ENCODE results near the gene AADACL4.

The AADACL4 gene

DNA sequence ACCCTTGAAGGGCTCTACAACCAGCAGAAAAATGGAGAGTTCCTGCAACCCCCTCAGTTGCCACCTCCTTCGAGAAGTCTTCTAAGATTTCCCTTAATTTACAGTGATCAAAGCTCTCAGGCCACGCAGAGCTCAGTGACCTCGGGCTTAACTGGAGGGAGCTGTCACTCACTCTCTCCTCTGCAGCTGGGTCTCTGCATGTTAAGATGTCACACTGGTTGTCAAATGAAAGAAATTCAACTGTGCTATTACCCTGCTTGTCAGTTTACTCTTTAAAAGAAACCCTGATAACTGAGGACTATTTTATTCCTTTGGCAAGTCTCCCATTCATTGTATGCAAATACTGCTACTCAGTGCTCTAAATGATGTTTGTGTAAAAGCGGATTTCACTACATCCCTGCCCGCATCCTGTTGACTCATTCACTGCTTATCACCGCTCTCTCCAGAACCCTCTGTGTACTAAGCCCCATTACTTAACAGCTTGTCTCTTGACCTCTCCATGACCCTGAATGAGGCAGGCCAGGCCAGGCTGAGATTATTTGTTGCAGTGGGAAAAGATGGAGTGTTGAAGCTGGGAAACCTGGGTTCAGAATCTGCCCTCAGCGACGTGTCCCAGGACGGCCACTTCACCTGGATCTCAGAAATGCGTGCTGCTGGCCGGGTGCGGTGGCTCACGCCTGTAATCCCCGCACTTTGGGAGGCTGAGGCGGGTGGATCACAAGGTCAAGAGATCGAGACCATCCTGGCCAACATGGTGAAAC, 39.6 kb upstream of the AADACL4 start (continued):
- TF ChIP-seq ZNF433 (tag by site-specific recombination; IDR thresholded peaks at IDR 0.05; ENCODE audit: low read depth) = no peak
- TF ChIP-seq ZNF555 (tag by site-specific recombination; conservative IDR thresholded peaks at IDR 0.05) = no peak
- no peak for TF ChIP-seq ZNF202 (tag by site-specific recombination; IDR thresholded peaks at IDR 0.05; ENCODE audit: borderline replicate concordance)
- no peak for TF ChIP-seq IKZF3 (tag by site-specific recombination; IDR thresholded peaks at IDR 0.05)
- TF ChIP-seq ZNF394 (tag by site-specific recombination; IDR thresholded peaks at IDR 0.05; ENCODE audit: borderline replicate concordance) = no peak
- no peak for TF ChIP-seq ZNF169 (tag by site-specific recombination; IDR thresholded peaks at IDR 0.05)
- TF ChIP-seq ZNF837 (tag by site-specific recombination; IDR thresholded peaks at IDR 0.05) = no peak
- TF ChIP-seq ZNF843 (tag by site-specific recombination; IDR thresholded peaks at IDR 0.05) = 0 out of 2 replicates have a peak, but pooled peaks have one; percentile 34
- no peak for TF ChIP-seq SP3 (tag by site-specific recombination; IDR thresholded peaks at IDR 0.05)
- TF ChIP-seq, protein P1, sequence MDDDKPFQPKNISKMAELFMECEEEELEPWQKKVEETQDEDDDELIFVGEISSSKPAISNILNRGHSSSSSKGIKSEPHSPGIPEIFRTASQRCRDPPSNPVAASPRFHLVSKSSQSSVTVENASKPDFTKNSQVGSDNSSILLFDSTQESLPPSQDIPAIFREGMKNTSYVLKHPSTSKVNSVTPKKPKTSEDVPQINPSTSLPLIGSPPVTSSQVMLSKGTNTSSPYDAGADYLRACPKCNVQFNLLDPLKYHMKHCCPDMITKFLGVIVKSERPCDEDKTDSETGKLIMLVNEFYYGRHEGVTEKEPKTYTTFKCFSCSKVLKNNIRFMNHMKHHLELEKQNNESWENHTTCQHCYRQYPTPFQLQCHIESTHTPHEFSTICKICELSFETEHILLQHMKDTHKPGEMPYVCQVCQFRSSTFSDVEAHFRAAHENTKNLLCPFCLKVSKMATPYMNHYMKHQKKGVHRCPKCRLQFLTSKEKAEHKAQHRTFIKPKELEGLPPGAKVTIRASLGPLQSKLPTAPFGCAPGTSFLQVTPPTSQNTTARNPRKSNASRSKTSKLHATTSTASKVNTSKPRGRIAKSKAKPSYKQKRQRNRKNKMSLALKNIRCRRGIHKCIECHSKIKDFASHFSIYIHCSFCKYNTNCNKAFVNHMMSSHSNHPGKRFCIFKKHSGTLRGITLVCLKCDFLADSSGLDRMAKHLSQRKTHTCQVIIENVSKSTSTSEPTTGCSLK (tag by site-specific recombination; IDR thresholded peaks at IDR 0.05) = no peak
- TF ChIP-seq SP7 (tag by site-specific recombination; IDR thresholded peaks at IDR 0.05) = peak; percentile 95
- TF ChIP-seq, protein P2, sequence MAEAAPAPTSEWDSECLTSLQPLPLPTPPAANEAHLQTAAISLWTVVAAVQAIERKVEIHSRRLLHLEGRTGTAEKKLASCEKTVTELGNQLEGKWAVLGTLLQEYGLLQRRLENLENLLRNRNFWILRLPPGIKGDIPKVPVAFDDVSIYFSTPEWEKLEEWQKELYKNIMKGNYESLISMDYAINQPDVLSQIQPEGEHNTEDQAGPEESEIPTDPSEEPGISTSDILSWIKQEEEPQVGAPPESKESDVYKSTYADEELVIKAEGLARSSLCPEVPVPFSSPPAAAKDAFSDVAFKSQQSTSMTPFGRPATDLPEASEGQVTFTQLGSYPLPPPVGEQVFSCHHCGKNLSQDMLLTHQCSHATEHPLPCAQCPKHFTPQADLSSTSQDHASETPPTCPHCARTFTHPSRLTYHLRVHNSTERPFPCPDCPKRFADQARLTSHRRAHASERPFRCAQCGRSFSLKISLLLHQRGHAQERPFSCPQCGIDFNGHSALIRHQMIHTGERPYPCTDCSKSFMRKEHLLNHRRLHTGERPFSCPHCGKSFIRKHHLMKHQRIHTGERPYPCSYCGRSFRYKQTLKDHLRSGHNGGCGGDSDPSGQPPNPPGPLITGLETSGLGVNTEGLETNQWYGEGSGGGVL (tag by site-specific recombination; IDR thresholded peaks at IDR 0.05) = peak; percentile 47; the same call in 1 of the 2 replicates
- TF ChIP-seq, protein P3, sequence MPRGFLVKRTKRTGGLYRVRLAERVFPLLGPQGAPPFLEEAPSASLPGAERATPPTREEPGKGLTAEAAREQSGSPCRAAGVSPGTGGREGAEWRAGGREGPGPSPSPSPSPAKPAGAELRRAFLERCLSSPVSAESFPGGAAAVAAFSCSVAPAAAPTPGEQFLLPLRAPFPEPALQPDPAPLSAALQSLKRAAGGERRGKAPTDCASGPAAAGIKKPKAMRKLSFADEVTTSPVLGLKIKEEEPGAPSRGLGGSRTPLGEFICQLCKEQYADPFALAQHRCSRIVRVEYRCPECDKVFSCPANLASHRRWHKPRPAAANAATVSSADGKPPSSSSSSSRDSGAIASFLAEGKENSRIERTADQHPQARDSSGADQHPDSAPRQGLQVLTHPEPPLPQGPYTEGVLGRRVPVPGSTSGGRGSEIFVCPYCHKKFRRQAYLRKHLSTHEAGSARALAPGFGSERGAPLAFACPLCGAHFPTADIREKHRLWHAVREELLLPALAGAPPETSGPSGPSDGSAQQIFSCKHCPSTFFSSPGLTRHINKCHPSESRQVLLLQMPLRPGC (tag by site-specific recombination; IDR thresholded peaks at IDR 0.05) = peak; percentile 94
- TF ChIP-seq, protein P4, sequence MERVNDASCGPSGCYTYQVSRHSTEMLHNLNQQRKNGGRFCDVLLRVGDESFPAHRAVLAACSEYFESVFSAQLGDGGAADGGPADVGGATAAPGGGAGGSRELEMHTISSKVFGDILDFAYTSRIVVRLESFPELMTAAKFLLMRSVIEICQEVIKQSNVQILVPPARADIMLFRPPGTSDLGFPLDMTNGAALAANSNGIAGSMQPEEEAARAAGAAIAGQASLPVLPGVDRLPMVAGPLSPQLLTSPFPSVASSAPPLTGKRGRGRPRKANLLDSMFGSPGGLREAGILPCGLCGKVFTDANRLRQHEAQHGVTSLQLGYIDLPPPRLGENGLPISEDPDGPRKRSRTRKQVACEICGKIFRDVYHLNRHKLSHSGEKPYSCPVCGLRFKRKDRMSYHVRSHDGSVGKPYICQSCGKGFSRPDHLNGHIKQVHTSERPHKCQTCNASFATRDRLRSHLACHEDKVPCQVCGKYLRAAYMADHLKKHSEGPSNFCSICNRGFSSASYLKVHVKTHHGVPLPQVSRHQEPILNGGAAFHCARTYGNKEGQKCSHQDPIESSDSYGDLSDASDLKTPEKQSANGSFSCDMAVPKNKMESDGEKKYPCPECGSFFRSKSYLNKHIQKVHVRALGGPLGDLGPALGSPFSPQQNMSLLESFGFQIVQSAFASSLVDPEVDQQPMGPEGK (tag by site-specific recombination; IDR thresholded peaks at IDR 0.05) = no peak
- TF ChIP-seq FEZF1 (tag by site-specific recombination; IDR thresholded peaks at IDR 0.05) = no peak
- no peak for TF ChIP-seq ZNF174 (tag by site-specific recombination; IDR thresholded peaks at IDR 0.05)
- TF ChIP-seq PRDM1 (tag by site-specific recombination; IDR thresholded peaks at IDR 0.05) = peak; percentile 85
- TF ChIP-seq ZBTB21 (tag by site-specific recombination; IDR thresholded peaks at IDR 0.05) = 0 out of 2 replicates have a peak, but pooled peaks have one; percentile 21
- TF ChIP-seq ZNF768 (tag by site-specific recombination; IDR thresholded peaks at IDR 0.05) = no peak
- no peak; the same call in 1 of the 2 replicates for TF ChIP-seq ZNF660 (tag by site-specific recombination; IDR thresholded peaks at IDR 0.05)
- no peak for TF ChIP-seq ZNF776 (tag by site-specific recombination; IDR thresholded peaks at IDR 0.05; ENCODE audit: borderline replicate concordance)
- TF ChIP-seq, protein P5, sequence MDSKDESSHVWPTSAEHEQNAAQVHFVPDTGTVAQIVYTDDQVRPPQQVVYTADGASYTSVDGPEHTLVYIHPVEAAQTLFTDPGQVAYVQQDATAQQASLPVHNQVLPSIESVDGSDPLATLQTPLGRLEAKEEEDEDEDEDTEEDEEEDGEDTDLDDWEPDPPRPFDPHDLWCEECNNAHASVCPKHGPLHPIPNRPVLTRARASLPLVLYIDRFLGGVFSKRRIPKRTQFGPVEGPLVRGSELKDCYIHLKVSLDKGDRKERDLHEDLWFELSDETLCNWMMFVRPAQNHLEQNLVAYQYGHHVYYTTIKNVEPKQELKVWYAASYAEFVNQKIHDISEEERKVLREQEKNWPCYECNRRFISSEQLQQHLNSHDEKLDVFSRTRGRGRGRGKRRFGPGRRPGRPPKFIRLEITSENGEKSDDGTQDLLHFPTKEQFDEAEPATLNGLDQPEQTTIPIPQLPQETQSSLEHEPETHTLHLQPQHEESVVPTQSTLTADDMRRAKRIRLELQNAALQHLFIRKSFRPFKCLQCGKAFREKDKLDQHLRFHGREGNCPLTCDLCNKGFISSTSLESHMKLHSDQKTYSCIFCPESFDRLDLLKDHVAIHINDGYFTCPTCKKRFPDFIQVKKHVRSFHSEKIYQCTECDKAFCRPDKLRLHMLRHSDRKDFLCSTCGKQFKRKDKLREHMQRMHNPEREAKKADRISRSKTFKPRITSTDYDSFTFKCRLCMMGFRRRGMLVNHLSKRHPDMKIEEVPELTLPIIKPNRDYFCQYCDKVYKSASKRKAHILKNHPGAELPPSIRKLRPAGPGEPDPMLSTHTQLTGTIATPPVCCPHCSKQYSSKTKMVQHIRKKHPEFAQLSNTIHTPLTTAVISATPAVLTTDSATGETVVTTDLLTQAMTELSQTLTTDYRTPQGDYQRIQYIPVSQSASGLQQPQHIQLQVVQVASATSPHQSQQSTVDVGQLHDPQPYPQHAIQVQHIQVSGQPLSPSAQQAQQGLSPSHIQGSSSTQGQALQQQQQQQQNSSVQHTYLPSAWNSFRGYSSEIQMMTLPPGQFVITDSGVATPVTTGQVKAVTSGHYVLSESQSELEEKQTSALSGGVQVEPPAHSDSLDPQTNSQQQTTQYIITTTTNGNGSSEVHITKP (tag by site-specific recombination; IDR thresholded peaks at IDR 0.05) = no peak
- TF ChIP-seq ZNF785 (tag by site-specific recombination; IDR thresholded peaks at IDR 0.05) = no peak
- no peak for TF ChIP-seq ZNF426 (tag by site-specific recombination; IDR thresholded peaks at IDR 0.05)
- TF ChIP-seq GFI1B (tag by site-specific recombination; IDR thresholded peaks at IDR 0.05) = peak; percentile 39; the same call in 1 of the 2 replicates
- TF ChIP-seq ZNF624 (tag by site-specific recombination; IDR thresholded peaks at IDR 0.05) = no peak
- TF ChIP-seq, protein P6, sequence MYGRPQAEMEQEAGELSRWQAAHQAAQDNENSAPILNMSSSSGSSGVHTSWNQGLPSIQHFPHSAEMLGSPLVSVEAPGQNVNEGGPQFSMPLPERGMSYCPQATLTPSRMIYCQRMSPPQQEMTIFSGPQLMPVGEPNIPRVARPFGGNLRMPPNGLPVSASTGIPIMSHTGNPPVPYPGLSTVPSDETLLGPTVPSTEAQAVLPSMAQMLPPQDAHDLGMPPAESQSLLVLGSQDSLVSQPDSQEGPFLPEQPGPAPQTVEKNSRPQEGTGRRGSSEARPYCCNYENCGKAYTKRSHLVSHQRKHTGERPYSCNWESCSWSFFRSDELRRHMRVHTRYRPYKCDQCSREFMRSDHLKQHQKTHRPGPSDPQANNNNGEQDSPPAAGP (tag by site-specific recombination; IDR thresholded peaks at IDR 0.05) = peak; percentile 87
